GM23248 (cell line): ENCODE data around the gene TES. TPM values are rescaled to one million over a fixed set of nuclear protein-coding genes. Genes with fewer than 3 reads are reported as not detected.

Experiments used
- DNase-seq: peaks from one replicate; pipeline ENCODE4 v3.0.0-alpha.2; 2015
- H2AFZ ChIP-seq: fragments of 200-600 bp; sonication (generic); 2 replicates; pipeline ENCODE4 v1.6.1; 2016; ENCODE audit warnings: antibody characterized with exemption
- H3F3A ChIP-seq: fragments of 200-600 bp; sonication (generic); 2 replicates; pipeline ENCODE4 v1.6.1; 2016; ENCODE audit warnings: mild to moderate bottlenecking, antibody characterized with exemption, mixed run types; ENCODE audit not compliant: insufficient read depth
- H3K27ac ChIP-seq: fragments of 200-600 bp; sonication (generic); 2 replicates; pipeline ENCODE4 v1.5.1; 2016; ENCODE audit warnings: mild to moderate bottlenecking
- H3K27me3 ChIP-seq: fragments of 200-600 bp; sonication (generic); replicated peaks from 2 replicates; pipeline ENCODE4 v1.6.1; 2016; ENCODE audit warnings: mild to moderate bottlenecking; ENCODE audit not compliant: insufficient read depth
- H3K36me3 ChIP-seq: fragments of 200-600 bp; sonication (generic); 2 replicates; pipeline ENCODE4 v1.6.1; 2016; ENCODE audit warnings: low read depth, mild to moderate bottlenecking
- H3K4me1 ChIP-seq: fragments of 200-600 bp; sonication (generic); 2 replicates; pipeline ENCODE4 v1.6.1; 2016; ENCODE audit warnings: mild to moderate bottlenecking; ENCODE audit not compliant: insufficient read depth
- H3K4me2 ChIP-seq: fragments of 200-600 bp; sonication (generic); one replicate; pipeline ENCODE4 v1.6.1; 2016; ENCODE audit warnings: mild to moderate bottlenecking; ENCODE audit not compliant: unreplicated experiment
- H3K4me3 ChIP-seq: fragments of 200-600 bp; sonication (generic); 2 replicates; pipeline ENCODE4 v1.5.1; 2016; ENCODE audit warnings: mild to moderate bottlenecking
- H3K79me2 ChIP-seq: fragments of 200-600 bp; sonication (generic); 2 replicates; pipeline ENCODE4 v1.6.1; 2016; ENCODE audit warnings: mild to moderate bottlenecking; ENCODE audit not compliant: insufficient read depth
- H3K9ac ChIP-seq: fragments of 200-600 bp; sonication (generic); 2 replicates; pipeline ENCODE4 v1.6.1; 2016; ENCODE audit warnings: mild to moderate bottlenecking
- H3K9me2 ChIP-seq: fragments of 200-600 bp; sonication (generic); 2 replicates; pipeline ENCODE4 v1.6.1; 2016; ENCODE audit warnings: mixed run types, mild to moderate bottlenecking, moderate library complexity; ENCODE audit not compliant: insufficient read depth
- H3K9me3 ChIP-seq: fragments of 200-600 bp; sonication (generic); one replicate; pipeline ENCODE4 v1.6.1; 2017; ENCODE audit warnings: low read depth
- H4K20me1 ChIP-seq: fragments of 200-600 bp; sonication (generic); 2 replicates; pipeline ENCODE4 v1.6.0; 2016; ENCODE audit not compliant: insufficient read depth
- EZH2 ChIP-seq: fragments of 200-600 bp; sonication (generic); IDR thresholded peaks from 2 replicates; pipeline ENCODE4 v1.6.1; 2018; ENCODE audit warnings: antibody characterized with exemption, mild to moderate bottlenecking; ENCODE audit not compliant: insufficient read depth, poor library complexity, severe bottlenecking
- EZH2phosphoT487 ChIP-seq: fragments of 200-600 bp; sonication (generic); IDR thresholded peaks from 2 replicates; pipeline ENCODE4 v1.6.1; 2018; ENCODE audit warnings: antibody characterized with exemption, moderate library complexity, mild to moderate bottlenecking, low read depth; ENCODE audit not compliant: insufficient read depth
- WGBS, 2 experiments: methylation state at CpG; one replicate each; pipeline ENCODE4 v1.1.6; 2015 to 2017; ENCODE audit warnings: low lambda C conversion rate in 2 of 2, low coverage in 1 of 2; ENCODE audit errors: missing lambda C conversion rate in 2 of 2; 5-methylcytosine and 5-hydroxymethylcytosine counted together
- in situ Hi-C: fragments of 300-500 bp; cut with MboI; formaldehyde crosslinking; loops from 2 replicates; pipeline ENCODE4 v1.15.0; 2020
- polyA plus RNA-seq: library from polyadenylated mRNA; unstranded; fragments of >200 nt; fragmentation: Nextera tagmentation; extraction: Ambion mirVana; gene quantifications from 2 replicates; pipeline ENCODE4 v1.2.1, GENCODE V29; 2016
- total RNA-seq: library from RNA; depleted of rRNA; stranded (reverse); fragments of >200 nt; shearing (Covaris generic); gene quantifications from 2 replicates; pipeline ENCODE4 v1.2.3, GENCODE V29; 2014

Gene TES
- total and polyA plus RNA-seq, 2 experiments from 2014 or later = 32.5 to 41.5 TPM

DNA sequence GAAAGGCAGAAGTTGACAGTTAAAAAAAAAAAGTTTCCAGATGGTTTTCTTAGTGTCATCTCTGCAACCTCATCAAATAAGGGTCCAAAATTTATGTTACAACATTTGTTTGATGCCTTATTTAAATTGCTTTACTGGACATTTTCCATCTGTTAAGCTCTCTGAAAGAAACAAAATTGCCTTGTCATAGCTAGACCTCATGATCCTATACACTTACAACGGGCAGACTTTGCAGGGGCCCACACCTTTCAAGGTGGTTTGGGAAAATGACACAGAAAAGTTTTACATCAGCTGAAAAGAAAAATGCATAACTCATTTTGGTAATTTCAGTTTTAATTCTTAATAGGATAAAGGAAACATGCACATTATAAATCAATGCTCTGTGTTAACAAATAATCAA is 1.4 kb upstream of the TES start:
- peaks cover 28% of the 10 kb centered on the region for H3K4me1 ChIP-seq
- H3K4me2 ChIP-seq = no peak overlapping the region
- peaks cover 41% of the 10 kb centered on the region for H3F3A ChIP-seq
- DNase-seq = no peak
- H3K27ac ChIP-seq = no peak overlapping the region
- no peak overlapping the region for H3K9ac ChIP-seq
- H3K79me2 ChIP-seq = no peaks in the 10 kb centered on the region
- H4K20me1 ChIP-seq = no peaks in the 10 kb centered on the region
- 97 to 100% methylated on average over 1 of the region's 1 CpG for WGBS, 2 experiments
- no peaks in the 10 kb centered on the region for H3K27me3 ChIP-seq
- TF ChIP-seq EZH2phosphoT487 (no peak), EZH2 (no peak)
- no peaks in the 10 kb centered on the region for H3K9me2 ChIP-seq
- no peaks in the 10 kb centered on the region for H3K9me3 ChIP-seq
- in situ Hi-C loops = no loop called here
- no peak overlapping the region for H3K4me3 ChIP-seq
- no peaks in the 10 kb centered on the region for H3K36me3 ChIP-seq
- no peak overlapping the region for H2AFZ ChIP-seq

DNA sequence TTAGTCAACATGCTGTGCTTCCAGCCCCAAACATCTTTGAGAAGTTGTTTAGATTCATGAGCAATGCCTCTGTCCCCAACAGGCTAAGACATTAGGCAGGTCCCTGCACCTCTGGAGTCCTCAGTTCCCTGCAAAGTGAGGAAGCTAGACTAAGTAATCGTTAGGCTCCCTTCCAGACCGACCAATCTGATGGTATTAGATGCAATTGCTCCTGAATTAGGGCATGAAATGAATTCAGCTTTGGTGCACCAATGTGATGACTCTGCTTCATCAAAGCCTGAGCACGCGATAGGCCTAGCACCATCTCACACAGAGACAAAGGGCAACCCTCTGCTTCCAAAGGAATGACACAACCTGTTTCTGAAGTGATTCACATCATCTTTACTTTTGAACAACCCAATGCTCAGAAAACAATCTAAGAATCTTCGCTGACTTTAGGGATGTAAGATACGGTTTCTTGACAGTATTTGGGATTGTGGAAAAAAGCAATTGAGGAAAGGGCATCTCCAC is 723 bp upstream of the TES start:
- WGBS, 2 experiments = 89 to 90% methylated on average over 6 of the region's 6 CpGs
- Histone ChIP-seq H3K27ac (no peak overlapping the region), H3K4me3 (peak overlapping the region; percentile 91), H2AFZ (no peak overlapping the region), H3F3A (peaks cover 45% of the 10 kb centered on the region), H3K9me3 (no peaks in the 10 kb centered on the region), H3K27me3 (no peaks in the 10 kb centered on the region), H3K9ac (no peak overlapping the region), H4K20me1 (no peaks in the 10 kb centered on the region), H3K79me2 (peaks cover 6% of the 10 kb centered on the region; the same call in 1 of the 2 replicates), H3K36me3 (no peaks in the 10 kb centered on the region), H3K4me2 (peak overlapping the region; percentile 99), H3K4me1 (peaks cover 35% of the 10 kb centered on the region), H3K9me2 (no peaks in the 10 kb centered on the region)
- no peak for TF ChIP-seq EZH2
- in situ Hi-C loops = no loop called here
- DNase-seq = peak; percentile 54

DNA sequence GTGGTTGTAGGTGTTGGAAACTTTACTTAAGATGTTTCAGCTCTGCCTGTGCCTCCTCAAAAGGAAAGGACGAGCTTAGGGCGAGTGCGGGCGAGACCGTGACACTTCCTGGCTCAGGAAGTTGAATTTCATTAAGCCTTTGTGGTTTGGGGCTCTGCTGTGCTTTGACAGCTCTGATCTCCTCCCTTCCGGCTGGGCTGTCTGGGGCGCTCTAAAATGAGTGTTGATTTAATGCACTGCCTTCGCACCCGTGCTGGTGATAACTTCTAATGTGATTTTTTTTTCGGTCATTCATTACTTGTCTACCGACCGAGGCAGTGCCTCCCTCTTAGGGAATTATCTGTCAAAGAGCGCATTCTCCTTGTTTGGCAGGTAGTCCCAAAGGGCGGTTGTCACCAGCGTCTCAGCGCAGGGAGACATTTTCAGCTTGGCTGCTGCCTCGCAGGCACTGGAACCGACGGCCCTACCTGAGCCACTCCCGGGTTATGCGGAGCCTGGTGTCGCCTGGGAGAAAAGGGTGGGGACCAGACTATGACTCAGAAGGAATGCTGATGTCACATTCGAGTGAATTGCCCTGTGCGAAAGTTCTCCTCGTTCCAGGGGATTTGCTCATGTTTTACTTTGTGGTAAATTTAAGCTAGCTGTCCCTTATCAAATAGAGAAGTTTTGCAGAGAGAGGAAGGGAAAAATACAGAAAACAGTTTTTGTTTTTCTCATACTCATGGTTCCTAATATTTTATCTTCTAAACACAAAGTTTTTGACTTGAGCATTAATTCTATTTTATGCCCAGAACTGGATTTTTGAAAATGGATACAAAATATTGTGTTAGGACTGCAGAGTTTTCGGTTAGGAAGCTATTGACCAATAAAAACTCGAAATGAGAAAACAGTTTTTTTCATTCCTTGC is 920 bp downstream of the TES start:
- peak overlapping the region; percentile 83 for H2AFZ ChIP-seq
- no peaks in the 10 kb centered on the region for H3K9me3 ChIP-seq
- no peak for TF ChIP-seq EZH2phosphoT487
- TF ChIP-seq EZH2 = no peak
- WGBS, 2 experiments = 3 to 5% methylated on average over 27 of the region's 27 CpGs
- in situ Hi-C loops = no loop called here
- H3K4me1 ChIP-seq = peaks cover 38% of the 10 kb centered on the region
- H3K9me2 ChIP-seq = no peaks in the 10 kb centered on the region
- H3K4me3 ChIP-seq = peak overlapping the region; percentile 91
- H3K27me3 ChIP-seq = no peaks in the 10 kb centered on the region
- DNase-seq = peak; percentile 93
- H3K27ac ChIP-seq = peak overlapping the region; percentile 97
- H3K79me2 ChIP-seq = peaks cover 22% of the 10 kb centered on the region
- no peaks in the 10 kb centered on the region for H4K20me1 ChIP-seq
- peak overlapping the region; percentile 99 for H3K4me2 ChIP-seq
- peak overlapping the region; percentile 91 for H3K9ac ChIP-seq
- peaks cover 45% of the 10 kb centered on the region for H3F3A ChIP-seq
- H3K36me3 ChIP-seq = no peaks in the 10 kb centered on the region

DNA sequence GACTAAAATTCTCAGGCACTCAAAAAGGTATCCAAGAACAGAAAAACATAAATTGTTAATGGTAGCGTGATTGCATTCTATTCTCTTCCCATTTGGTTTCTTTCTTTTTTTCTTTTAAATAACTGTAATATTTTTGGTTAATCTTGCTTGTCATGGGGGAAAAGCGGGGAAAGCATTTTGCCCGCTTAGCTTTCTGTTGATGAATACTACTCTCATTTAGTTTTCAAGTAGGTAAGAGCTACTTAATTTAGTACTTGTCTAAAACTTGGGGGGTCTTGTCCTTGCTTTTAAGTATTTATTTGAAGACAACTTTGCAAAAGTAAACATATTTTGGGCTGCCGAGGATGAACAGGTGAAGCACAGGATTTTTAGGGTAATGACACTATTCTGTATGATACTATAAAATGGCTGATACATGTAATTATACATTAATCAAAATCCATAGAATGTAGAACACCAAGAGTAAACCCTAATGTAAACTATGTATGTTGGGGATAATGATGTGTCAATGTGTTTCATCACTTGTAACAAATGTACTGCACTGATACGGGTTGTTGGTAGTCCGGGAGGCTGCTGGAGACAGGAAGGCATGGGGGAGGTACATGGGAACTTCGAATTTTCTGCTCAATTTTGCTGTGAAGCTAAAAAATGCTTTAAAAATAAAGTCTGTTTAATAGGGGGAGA is 1.7 kb downstream of the TES start:
- Histone ChIP-seq H3K4me2 (peak overlapping the region; percentile 99), H3K9me2 (no peaks in the 10 kb centered on the region), H3K9me3 (no peaks in the 10 kb centered on the region), H4K20me1 (no peaks in the 10 kb centered on the region), H3K36me3 (no peaks in the 10 kb centered on the region), H2AFZ (no peak overlapping the region), H3F3A (peaks cover 45% of the 10 kb centered on the region), H3K27ac (peak overlapping the region; percentile 97), H3K79me2 (peaks cover 30% of the 10 kb centered on the region), H3K27me3 (no peaks in the 10 kb centered on the region), H3K9ac (peak overlapping the region; percentile 91), H3K4me1 (peaks cover 42% of the 10 kb centered on the region), H3K4me3 (peak overlapping the region; percentile 91)
- DNase-seq = peak; percentile 43
- in situ Hi-C loops = no loop called here
- TF ChIP-seq EZH2 = no peak
- no peak for TF ChIP-seq EZH2phosphoT487
- 27 to 35% methylated on average over 7 of the region's 7 CpGs for WGBS, 2 experiments
